Measurements from ENCODE around the gene SIAE.

The SIAE gene, protein sequence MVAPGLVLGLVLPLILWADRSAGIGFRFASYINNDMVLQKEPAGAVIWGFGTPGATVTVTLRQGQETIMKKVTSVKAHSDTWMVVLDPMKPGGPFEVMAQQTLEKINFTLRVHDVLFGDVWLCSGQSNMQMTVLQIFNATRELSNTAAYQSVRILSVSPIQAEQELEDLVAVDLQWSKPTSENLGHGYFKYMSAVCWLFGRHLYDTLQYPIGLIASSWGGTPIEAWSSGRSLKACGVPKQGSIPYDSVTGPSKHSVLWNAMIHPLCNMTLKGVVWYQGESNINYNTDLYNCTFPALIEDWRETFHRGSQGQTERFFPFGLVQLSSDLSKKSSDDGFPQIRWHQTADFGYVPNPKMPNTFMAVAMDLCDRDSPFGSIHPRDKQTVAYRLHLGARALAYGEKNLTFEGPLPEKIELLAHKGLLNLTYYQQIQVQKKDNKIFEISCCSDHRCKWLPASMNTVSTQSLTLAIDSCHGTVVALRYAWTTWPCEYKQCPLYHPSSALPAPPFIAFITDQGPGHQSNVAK

DNA sequence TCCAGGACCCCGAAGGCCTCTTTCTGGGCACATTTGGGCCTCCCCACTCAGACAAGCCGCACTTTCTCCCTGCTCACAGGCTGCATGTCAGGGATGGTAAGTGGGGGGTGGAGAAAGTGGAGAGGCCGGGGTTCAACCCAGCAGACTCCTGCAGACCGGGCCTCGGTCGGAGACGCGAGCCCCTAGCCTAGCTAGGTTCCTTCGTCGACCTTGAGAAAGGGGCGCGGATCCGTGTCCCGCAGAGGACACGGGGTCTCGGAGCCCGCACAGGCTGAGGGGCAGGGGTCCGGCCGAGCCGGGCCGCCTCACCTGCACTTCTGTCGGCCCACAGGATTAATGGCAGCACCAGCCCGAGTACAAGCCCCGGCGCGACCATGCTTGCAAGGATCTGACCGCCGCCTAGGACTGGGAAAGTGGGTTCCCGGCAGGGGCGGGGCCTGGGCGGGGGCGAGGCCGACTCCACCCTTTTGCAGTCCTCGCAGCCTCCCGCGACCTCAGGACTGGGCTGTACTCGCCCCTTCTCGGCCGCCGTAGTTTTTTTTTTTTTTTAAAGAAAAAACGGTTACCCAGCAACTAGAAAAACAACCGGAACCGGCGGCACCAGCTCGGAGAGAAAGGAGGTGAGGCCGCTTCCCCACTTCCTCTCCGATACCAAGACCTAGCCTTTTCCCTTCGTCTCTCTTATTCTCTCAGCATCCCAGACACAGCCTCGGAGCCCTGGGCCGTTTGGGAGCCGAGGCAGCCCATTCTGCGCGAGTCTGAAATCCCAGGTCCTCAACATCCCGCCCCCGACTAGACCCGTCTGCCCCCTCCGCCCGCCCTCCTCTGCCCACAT is at the start of gene SIAE, which contains the start of gene SPA17:
Gene SIAE, minus strand, starts transcription at position 407 of the 835 bp plus-strand sequence. Its CDS starts 31 bp downstream, at position 376.
Gene SPA17, plus strand, starts transcription at position 572 of the 835 bp plus-strand sequence. CDS start 1,361 bp downstream, outside the sequence.
- DNase-seq (ENCODE audit: low read depth in 2 of 2) = peak; percentile 93

DNA sequence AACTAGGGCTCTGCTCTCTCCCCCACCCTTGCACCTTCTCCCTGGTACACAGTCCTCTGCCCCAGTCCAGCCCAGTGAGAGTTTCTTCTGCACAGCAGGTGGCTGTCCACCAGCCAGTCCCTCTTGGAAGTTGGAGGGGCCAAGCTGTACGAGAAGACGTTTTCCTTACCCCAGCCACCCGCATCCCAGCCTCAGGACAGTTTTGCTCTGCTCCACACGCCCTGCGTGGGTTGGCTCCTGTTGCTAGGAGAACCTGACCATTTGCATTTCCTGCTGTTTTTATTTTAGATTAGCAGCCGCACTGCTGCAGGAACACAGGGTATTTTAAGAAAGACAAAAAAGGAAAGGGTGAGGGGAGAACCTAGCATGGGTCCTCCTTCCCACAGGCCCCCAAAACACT is 48.6 kb upstream of the SIAE start:
- DNase-seq (ENCODE audit: low read depth in 2 of 2) = no peak

DNA sequence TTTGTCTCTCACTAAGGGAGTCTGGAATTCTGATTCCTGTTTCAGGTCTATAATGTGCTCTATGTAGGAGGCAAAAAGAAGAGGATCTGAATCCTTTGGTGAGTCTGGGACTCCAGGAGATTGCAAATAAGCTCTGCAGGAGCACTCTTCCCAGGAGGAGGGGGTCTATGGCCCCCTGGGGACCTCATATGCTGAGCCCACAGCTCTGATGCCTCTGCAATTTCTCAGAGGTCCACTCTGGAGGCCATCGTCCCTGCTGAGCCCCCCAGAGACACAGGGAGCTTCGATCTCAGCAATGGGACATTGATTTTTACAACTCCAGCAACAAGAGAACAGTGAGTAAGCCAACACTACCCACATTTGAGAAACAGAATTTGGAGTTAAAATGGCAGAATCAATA is 46.0 kb upstream of the SIAE start:
- DNase-seq (ENCODE audit: low read depth in 2 of 2) = no peak

DNA sequence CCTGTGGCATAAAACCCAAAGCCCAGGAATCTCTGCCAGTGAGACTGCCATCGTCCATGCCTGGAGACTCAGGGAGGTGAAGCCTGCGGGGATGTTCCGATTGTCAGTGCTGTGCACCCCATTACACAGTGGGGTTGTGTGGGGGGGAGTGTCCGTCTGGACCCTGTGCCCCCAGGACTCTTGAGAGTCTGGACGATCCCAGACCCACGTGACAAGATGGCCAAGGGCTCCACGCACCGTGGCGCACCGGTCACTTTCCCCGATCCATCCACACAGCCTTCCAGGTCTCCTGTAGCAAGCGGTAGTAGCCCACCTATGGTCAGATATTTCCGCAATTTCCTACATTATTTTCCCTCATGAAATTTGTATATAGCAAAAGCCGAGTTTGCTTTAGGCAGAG is 45.3 kb upstream of the SIAE start:
- DNase-seq (ENCODE audit: low read depth in 2 of 2) = no peak

DNA sequence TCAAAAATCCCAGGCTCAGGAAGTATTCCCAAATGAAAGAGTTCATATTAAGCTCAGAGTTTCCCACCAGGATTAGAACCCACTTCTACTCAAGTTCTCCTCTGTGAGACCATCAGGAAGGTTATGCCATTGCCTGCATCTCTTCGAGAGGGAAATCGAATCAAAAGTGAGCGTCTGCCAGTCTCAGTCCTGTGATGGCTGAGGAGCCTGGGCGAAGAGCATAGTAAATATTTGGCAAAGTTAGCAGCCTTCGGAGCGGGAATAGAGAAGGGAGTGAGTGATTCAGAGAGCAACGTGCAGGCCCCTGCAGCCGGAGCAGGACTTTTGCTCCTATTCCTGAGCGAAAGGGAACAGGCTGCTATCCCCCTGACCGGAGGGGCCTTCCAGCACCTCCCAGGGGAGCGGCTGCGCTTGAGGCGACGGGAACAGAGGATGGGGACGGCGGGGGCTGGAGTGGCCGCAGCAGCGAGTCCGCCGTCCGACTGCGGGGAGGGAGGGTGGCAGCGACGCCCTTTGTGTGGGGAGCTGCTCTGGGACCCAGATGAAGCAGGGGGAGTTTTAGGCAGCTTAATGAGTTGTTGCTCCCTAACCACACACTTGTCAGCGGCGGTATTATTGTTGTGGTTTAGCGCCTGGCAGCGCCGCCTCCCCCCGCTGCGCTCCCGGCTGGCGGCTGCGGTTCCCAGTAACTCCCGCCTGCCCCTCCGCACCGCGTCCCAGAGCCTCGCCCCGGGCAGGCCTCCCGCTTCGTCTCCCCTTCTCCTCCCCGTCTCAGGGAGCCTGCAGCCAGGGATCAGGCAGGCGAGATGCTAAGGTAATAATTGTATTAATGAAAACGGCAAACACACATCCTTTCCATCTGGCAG is 44.5 kb upstream of the SIAE start:
- no peak for DNase-seq (ENCODE audit: low read depth in 2 of 2)

DNA sequence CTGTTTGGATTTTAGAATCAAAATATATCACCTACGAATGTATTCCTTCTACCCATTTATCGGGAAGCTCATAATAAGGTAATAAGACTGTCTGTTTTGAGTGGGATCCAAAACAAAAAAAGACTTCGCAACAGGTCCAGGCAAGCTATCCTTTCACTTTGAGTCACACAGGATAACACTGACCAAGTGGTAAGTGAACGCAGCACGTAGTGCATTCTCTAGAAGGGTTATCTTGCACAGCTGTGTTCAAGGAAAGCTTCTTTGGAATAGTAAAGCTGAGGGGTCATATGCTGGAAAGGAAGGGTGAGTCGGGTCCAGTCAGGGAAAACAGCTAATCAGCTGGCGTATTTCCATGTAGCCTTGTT is 43.9 kb upstream of the SIAE start:
- no peak for DNase-seq (ENCODE audit: low read depth in 2 of 2)

DNA sequence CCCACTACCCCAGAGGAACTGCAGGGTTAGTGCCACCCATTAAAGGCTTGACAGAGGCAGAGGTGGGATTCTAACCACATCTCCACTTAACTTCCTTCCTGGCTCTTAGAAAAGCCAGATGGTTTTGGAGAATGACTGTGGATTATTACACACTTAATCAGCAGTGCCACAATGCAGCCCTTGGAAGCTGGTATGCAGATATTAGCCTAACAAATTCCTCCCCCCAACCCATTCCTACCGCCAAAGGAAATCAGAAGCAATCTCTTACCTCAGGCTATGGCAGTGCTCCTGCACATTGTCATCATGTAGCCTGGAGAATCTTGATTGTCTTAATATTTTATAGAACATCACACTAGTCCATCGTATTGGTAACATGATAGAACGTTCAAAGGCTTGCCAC is 43.1 kb upstream of the SIAE start:
- DNase-seq (ENCODE audit: low read depth in 2 of 2) = no peak

DNA sequence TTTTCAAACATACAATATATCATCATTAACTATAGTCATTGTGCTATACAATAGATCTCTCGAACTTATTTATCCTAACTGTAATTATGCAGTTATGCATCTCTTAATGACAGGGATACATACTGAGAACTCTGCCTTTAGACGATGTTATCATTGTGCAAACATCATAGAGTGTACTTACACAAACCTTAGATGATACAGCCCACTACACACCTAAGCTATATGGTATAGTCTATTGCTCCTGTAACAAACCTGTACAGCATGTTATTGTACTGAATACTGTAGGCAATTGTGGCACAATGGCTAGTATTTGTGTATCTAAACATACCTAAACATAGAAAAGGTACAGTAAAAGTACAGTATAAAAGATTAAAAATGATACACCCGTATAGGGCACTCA is 38.9 kb upstream of the SIAE start:
- DNase-seq (ENCODE audit: low read depth in 2 of 2) = no peak

DNA sequence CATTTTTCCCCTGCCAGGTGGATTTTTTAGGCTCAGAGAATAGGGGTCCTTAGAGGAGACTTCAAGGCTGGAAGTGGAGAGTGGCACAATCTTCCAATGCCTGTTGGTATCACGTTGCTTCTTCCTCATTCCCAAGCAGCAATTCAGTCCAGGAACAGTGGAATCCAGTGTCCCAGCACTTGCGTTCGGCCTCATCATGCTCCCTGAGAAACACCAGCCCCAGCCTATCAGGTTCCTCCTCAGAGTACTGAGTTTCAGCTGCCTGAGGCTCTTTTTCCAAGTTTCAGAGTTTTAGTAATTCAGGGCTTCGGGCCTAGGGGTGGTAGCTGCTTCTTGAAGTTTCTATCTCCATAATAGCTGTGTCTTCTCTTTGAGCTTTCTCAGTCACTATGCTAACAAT is 34.3 kb upstream of the SIAE start:
- no peak for DNase-seq (ENCODE audit: low read depth in 2 of 2)

DNA sequence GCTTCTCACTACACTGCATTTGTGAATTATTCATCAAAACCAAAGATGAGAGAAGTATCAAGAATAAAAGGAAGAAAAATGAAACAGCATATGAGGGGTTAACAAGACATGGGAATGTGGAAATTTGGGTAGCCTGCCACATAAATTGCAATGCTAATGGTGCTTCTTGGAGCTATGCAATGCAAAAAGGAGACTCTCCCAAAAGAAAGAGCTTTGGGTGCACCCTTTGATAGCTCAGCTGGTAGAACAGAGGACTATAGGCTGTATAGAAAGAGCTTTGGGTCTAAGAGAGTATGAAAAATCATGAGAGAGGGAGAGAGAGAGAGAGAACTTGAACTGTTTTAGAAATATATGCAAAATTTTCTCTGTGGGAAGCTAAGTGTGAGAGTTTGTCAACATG is 26.5 kb upstream of the SIAE start:
- DNase-seq (ENCODE audit: low read depth in 2 of 2) = no peak

DNA sequence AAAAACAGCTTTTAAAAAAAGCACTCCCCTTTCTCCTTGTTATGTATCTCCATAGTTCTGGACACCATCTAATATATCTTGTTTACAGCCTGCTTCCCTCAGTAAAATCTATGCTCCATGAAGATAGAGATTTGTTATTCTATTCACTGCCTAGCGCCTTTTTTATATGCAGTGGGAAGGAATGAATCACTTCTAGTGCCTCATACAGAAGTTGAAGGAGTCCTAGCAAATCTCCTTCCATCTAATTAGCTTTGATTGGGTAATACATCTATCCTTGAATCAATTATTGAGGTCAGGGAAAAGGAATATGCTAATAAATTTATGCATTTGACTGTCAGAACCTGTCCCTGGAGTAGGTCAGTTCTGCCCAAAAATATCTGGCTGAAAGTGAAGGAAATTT is 26.0 kb upstream of the SIAE start:
- no peak for DNase-seq (ENCODE audit: low read depth in 2 of 2)

DNA sequence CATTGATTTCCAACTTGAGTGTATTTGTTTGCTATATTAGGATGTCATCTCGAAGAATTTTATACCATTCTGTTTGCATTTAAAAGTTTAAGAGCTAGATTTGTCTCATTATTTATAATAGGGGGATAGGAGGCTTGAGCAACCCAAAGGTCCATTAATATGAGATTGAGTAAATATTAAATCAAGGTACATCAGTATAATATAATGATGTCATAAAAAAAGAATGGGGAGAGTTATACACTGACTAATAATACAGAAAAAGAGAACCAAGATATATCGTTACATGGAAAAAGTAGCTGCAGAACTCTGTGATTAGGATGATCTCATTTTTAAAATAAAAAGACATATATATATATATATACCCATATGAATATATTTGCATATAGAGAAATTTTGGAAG is 19.6 kb upstream of the SIAE start:
- no peak for DNase-seq (ENCODE audit: low read depth in 2 of 2)

DNA sequence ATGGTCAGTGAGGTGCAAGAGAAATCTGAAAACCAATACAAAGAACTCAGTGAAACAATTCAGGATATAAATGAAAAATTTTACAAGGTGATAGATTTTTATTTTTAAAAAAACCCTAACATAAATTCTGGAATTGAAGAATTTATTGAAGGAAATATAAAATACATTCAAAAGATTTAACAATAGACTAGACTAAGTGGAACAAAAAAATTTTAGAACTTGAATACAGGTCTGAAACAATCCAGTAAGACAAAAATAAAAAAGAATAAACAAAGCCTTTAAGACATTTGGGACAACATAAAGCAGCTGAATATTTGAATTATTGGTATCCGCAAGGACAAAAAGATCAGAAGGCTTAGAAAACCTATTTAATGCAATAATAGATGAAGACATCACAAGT is 8.9 kb upstream of the SIAE start:
- no peak for DNase-seq (ENCODE audit: low read depth in 2 of 2)

DNA sequence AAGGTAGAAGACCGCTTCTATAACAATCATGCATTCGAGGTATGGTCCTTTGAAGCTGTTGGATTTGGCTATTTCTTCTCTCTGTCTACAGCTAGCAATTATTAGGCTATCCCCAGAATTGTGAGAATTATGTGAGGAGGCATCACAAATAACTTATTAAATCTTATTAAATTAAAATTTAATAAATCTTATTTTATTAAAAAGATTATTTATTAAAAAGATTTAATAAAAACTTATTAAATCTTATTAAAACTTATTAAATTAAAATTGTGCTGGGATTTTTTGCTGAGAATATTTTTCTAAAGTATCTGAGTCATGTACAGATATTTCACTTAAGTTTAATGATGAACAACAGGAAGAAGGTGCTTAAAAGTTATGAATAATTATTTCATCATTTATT is 7.9 kb upstream of the SIAE start:
- no peak for DNase-seq (ENCODE audit: low read depth in 2 of 2)

DNA sequence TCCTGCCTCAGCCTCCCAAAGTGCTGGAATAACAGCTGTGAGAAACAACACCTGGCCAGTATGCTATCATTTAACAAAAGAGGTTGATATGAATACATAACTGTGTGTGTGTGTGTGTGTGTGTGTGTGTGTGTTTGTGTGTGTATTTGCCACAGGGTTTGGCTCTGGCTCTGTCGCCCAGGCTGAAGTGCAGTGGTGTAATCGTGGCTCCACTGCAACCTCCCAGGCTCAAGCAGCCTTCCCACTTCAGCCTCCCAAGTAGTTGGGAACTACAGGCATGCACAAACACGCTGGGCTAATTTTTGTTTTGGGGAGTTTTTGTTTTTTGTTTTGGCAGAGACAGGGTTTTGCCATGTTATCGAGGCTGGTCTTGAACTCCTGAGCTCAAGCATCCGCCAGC is 4.9 kb upstream of the SIAE start:
- DNase-seq (ENCODE audit: low read depth in 2 of 2) = no peak

DNA sequence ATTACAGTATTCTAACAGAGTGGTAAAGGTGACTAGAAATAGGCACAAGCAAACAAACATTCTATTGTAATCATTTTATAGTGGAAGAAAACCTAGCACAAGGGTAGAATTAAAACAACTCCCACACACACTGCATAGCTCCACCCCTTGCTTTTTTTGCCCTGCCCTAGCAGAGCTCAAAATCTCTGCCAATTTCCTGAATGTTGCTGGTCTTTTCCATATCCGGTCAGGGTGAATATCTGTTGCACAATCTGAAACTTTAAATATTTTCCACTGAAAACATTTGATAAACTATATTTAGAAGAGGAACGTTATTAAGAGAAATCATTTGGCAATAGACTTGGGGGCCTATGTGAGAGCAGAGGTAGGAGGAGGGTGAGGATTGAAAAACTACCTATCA is 2.8 kb upstream of the SIAE start:
- no peak for DNase-seq (ENCODE audit: low read depth in 2 of 2)

DNA sequence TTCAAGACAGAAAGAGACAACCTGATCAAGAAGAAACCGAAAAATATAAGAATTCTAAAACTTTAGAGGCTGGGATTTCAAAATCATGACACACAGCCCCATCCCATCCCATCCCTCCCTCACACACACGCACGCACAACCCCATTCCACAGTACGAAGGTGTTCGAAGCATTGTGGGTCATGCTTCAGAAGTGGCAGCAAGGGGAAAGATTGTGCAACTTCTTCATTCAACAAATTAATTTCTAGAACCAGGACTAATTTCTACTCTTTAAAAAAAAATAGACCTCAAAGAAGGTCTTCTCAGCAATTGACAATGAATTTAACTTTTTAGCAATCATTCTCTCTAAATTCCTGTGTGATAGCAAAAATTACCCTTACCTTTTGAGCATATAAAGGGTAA is 1.0 kb upstream of the SIAE start:
- no peak for DNase-seq (ENCODE audit: low read depth in 2 of 2)

DNA sequence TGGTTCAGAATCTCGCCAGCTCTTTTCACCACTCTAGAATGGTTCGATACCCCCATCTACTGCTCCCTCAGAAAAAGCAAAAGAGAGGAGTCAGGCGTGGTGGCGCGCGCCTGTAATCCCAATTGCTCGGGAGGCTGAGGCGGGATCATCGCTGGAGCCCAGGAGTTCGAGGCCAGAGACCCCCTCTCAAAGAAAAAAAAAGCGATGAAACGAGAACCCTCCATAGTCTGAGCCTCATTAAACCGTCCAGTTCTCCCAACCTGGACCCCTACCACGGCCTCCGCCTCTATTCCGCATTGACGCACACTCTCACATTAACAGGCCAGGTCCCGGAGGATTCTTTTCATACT is 604 bp upstream of the SIAE start:
- no peak for DNase-seq (ENCODE audit: low read depth in 2 of 2)

DNA sequence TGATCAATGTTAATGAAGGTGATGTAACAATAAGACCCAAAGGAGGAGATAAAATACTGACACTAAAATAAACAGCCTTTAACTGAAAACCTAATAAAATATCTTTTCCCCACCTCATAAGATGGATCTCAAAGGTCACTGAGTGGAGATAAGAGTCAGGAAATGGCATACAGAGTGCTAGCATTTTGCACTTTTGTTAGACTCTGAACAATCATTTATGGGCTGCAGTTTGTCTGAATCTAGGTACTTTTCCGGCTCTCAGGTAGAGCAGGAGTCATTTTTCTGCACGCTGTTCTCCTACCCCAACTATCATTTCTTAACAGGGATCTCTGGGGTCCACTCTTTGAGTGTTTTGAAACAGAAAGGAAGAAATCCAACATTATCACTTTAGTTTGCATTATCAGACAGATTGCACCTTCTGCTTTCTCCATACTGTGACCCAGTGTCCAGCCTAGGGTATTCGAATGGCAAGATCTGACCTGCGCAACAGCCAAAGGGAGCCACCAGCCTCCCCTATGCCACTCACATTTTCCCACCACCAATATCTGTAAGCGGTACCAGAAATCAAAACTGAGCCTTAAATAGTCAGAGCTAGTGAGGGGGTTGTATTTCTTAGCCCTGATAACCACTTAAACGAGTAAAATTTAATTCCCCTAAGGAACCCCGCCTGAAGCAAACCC is 863 bp downstream of the SIAE start:
- no peak for DNase-seq (ENCODE audit: low read depth in 2 of 2)

DNA sequence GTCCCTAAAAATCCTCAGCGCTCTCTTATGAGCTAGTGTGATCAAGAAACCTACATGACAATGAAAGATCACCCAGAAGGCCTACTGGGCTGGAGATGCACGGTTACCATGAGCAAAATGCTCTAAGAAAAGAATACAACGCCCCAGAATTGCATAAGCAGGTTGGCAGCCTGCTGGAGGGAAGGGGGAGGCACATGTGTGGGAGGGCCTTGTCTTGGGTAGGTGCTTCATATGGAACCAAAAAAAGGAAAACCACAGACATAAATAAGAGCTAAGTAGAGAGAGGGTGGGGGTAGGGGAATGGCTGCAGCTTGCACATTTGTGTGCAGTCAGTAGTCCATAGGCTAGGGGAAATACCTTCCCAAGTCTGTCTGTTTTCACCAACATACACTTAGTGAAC is 2.8 kb downstream of the SIAE start:
- no peak for DNase-seq (ENCODE audit: low read depth in 2 of 2)

DNA sequence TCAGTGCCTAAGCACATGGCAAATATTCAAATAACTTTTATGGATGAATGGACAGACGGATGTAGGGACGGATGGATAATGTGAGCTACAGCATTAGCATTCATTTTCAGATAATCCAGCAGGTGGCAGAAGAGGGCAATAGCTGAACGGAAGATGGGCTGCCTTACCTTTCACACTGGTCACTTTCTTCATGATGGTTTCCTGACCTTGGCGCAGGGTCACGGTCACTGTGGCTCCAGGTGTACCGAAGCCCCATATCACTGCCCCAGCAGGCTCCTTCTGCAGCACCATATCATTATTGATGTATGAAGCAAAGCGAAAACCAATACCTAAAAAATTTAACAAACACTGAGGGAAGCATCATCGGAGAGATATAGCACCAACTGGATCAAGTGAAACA is 4.3 kb downstream of the SIAE start:
- no peak for DNase-seq (ENCODE audit: low read depth in 2 of 2)
